Stimulated activated naive CD8-positive, alpha-beta T cell treated with anti-CD3 and anti-CD28 coated beads, Interleukin-15, amount 100 ng/mL, for 72 hours (primary cell): ENCODE measurements around the gene METTL24.
"Not testable (repeated sequence)": the region's sequence is repeated elsewhere in the genome, so short reads cannot be mapped to it uniquely, and the experiment has no call there.

Experiments
- ATAC-seq: fragments of 150-1000 bp; cut with Tn5 transposase; 2 replicates; pipeline ENCODE4 v1.10.0; 2021; ENCODE audit warnings: mild to moderate bottlenecking, moderate library complexity
- DNase-seq, 2 donors: peaks; one replicate each; pipeline ENCODE4 v3.0.0; 2021 to 2022
- H3K27ac Mint-ChIP-seq, 2 donors: one replicate each; pipeline ENCODE4 v1.8.0; 2022; ENCODE audit warnings: mild to moderate bottlenecking in 2 of 2, mixed read lengths in 2 of 2, moderate library complexity in 2 of 2
- H3K27me3 Mint-ChIP-seq: one replicate; pipeline ENCODE4 v1.8.0; 2022; ENCODE audit warnings: mixed read lengths
- H3K4me1 Mint-ChIP-seq: one replicate; pipeline ENCODE4 v1.8.0; 2022; ENCODE audit warnings: mild to moderate bottlenecking, mixed read lengths
- H3K4me3 Mint-ChIP-seq, 2 donors: one replicate each; pipeline ENCODE4 v1.8.0; 2022; ENCODE audit warnings: mild to moderate bottlenecking in 2 of 2, mixed read lengths in 2 of 2, moderate library complexity in 1 of 2
- H3K9me3 Mint-ChIP-seq, 2 donors: one replicate each; pipeline ENCODE4 v1.8.0; 2022; ENCODE audit warnings: mixed read lengths in 2 of 2

The METTL24 gene

GRCh38 chr6:110246378-110246777, 111.8 kb downstream of the METTL24 start:
- Mint-ChIP-seq H3K9me3 (peaks cover 0 to 3% of the 10 kb centered on the region in 2 donors), H3K27me3 (no peaks in the 10 kb centered on the region), H3K4me3 (no peak overlapping the region), H3K27ac (no peak overlapping the region), H3K4me1 (no peaks in the 10 kb centered on the region)
- ATAC-seq, result no peak
- DNase-seq, result no peak

DNA sequence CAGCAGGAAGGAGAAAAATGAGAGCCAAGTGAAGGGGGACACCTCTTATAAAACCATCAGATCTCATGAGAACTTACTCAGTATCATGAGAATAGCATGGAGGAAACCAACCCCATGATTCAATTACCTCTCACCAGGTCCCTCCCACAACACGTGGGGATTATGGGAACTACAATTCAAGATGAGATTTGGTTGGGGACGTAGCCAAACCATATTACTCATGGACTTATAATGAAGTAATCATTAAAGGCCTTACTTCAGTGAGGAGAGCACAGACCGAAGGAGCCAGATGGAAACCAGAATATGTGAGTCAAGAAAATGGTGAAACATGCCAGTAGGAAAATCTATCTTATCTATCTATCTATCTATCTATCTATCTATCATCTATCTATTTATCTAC, 113.5 kb downstream of the METTL24 start:
- not testable (repeated sequence) for ATAC-seq, H3K4me1 Mint-ChIP-seq, H3K9me3 Mint-ChIP-seq, DNase-seq, H3K4me3 Mint-ChIP-seq, H3K27me3 Mint-ChIP-seq
- H3K27ac Mint-ChIP-seq, result peak overlapping the region; percentile 29 to 57

DNA sequence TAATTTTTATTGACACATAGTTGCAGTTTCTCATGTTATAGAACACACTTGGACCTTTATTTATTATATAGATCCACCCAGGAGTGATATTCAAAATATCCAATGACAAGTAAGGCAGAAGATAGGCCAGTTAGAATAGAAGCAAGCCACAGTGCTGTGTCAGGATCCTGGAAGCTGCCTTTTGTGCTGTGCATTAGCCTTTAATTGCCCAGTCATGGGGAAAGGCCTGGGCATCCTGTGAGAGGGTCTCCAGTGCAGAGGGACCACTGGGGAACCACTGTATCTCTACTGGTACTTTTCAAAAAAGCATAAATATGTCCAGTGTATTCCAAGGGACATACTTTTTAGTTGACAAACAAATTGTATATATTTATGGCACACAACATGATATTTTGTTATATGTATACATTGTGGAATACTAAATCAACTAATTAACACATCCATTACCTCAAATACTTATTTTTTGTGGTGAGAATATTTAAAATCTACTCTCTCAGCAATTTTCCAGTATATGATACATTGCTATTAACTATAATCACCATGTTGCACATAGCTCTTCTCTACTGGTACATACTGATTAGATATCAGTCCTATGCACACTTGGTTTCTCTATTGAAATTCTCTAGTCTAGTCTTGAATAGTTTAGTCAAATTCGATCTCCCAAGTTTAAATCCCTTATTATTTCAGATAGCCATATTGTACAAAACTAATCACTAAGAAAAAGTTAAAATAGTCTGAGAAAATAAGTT, 118.4 kb downstream of the METTL24 start:
- no peaks in the 10 kb centered on the region for H3K27me3 Mint-ChIP-seq
- H3K9me3 Mint-ChIP-seq, result no peaks in the 10 kb centered on the region
- ATAC-seq (no peak), DNase-seq (no peak)
- H3K4me1 Mint-ChIP-seq, result no peaks in the 10 kb centered on the region
- peak overlapping the region in 1 of 2 donors; percentile 19 for H3K27ac Mint-ChIP-seq
- H3K4me3 Mint-ChIP-seq, result no peak overlapping the region

GRCh38 chr6:110236007-110236406, 122.1 kb downstream of the METTL24 start:
- not testable (repeated sequence) for H3K4me3 Mint-ChIP-seq, H3K27ac Mint-ChIP-seq, DNase-seq, H3K27me3 Mint-ChIP-seq, H3K9me3 Mint-ChIP-seq, H3K4me1 Mint-ChIP-seq, ATAC-seq

GRCh38 chr6:110233770-110234374, 124.3 kb downstream of the METTL24 start:
- no peak for DNase-seq

GRCh38 chr6:110232450-110232849, 125.7 kb downstream of the METTL24 start:
- Mint-ChIP-seq H3K27me3 (no peaks in the 10 kb centered on the region), H3K27ac (no peak overlapping the region), H3K9me3 (no peaks in the 10 kb centered on the region), H3K4me3 (no peak overlapping the region), H3K4me1 (peaks cover 8% of the 10 kb centered on the region)
- no peak for DNase-seq
- ATAC-seq, result no peak

More at GRCh38 chr6:110233770-110234374, 124.3 kb downstream of the METTL24 start:
- peak; percentile 92 for ATAC-seq
- peaks cover 8% of the 10 kb centered on the region for H3K4me1 Mint-ChIP-seq
- H3K27me3 Mint-ChIP-seq, result no peaks in the 10 kb centered on the region
- no peaks in the 10 kb centered on the region for H3K9me3 Mint-ChIP-seq
- no peak overlapping the region for H3K4me3 Mint-ChIP-seq
- no peak overlapping the region for H3K27ac Mint-ChIP-seq

- Mint-ChIP-seq H3K4me1 (no peaks in the 10 kb centered on the region), H3K9me3 (no peaks in the 10 kb centered on the region), H3K27me3 (no peaks in the 10 kb centered on the region), H3K27ac (no peak overlapping the region), H3K4me3 (no peak overlapping the region)
- DNase-seq, result no peak
- no peak for ATAC-seq
Observed at GRCh38 chr6:110226261-110226660, 131.9 kb downstream of the METTL24 start.

DNA sequence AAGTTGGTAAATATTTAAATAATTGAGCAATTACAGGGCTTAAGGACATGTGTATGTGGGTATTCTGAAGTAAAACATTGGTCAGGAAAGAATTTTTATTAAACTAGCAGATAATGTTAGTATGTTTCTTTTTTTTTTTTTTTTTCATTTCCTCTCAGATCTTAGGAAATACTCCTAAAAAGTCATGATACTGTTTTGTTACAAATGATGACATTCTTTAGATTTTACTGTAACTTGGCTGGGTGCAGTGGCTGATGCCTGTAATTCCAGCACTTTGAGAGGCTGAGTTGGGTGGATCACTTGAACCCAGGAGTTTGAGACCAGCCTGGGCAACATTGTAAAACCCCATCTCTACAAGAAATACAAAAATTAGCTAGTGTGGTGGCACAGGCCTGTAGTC, 136.4 kb downstream of the METTL24 start:
- Mint-ChIP-seq H3K27me3 (no peaks in the 10 kb centered on the region), H3K4me1 (no peaks in the 10 kb centered on the region), H3K9me3 (no peaks in the 10 kb centered on the region), H3K27ac (peak overlapping the region in 1 of 2 donors; percentile 71), H3K4me3 (no peak overlapping the region)
- DNase-seq, result no peak
- no peak for ATAC-seq

GRCh38 chr6:110217266-110217665, 140.9 kb downstream of the METTL24 start:
- ATAC-seq (no peak), DNase-seq (no peak)
- no peak overlapping the region for H3K4me3 Mint-ChIP-seq
- H3K27ac Mint-ChIP-seq, result peak overlapping the region in 1 of 2 donors; percentile 36
- H3K27me3 Mint-ChIP-seq, result no peaks in the 10 kb centered on the region
- H3K4me1 Mint-ChIP-seq, result no peaks in the 10 kb centered on the region
- H3K9me3 Mint-ChIP-seq, result no peaks in the 10 kb centered on the region

DNA sequence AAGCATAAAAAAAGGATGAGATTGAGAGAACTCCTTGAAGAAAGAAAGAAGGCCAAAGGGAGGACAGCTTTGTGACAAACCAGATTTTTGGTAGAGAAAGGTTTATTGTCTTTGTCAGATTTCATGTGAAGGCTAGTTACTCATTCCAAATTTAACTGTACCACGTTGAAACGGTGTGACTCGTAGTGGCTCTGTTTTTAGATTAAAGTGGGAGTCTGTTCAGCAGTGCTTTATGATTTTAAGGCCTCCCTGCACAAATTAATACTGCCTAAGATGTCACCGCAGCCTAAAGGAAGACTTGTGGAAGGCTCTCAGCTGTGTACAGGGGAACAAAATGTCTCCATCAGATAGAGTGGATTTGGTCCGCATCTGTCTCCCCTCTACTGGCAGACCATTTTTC, 142.0 kb downstream of the METTL24 start:
- H3K4me1 Mint-ChIP-seq, result no peaks in the 10 kb centered on the region
- H3K4me3 Mint-ChIP-seq, result no peak overlapping the region
- no peak overlapping the region for H3K27ac Mint-ChIP-seq
- no peaks in the 10 kb centered on the region for H3K9me3 Mint-ChIP-seq
- no peaks in the 10 kb centered on the region for H3K27me3 Mint-ChIP-seq
- DNase-seq (no peak), ATAC-seq (no peak)

- H3K27me3 Mint-ChIP-seq, result no peaks in the 10 kb centered on the region
- peak overlapping the region in 1 of 2 donors; percentile 75 for H3K27ac Mint-ChIP-seq
- no peaks in the 10 kb centered on the region for H3K4me1 Mint-ChIP-seq
- no peaks in the 10 kb centered on the region for H3K9me3 Mint-ChIP-seq
- no peak for ATAC-seq
- DNase-seq, result no peak
- no peak overlapping the region for H3K4me3 Mint-ChIP-seq
Observed at GRCh38 chr6:110214338-110214737, 143.8 kb downstream of the METTL24 start.

DNA sequence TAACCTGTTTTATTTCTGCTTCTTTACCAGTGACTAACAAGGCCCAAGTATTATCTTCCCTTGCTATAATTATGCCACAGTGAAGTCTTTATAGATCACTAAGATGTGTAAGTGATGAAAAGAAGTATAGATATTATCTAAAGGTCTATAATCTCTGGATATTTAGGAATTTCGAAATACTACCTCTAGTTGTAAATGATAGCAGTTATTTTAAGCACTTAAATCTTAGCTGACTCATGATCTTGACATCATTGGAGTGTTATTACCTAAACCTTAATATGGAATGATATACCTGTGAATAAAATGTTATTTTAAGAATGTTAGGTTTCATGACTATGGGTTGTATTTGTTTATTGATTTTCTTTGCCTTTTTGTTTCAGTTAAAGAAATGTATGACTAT, 146.4 kb downstream of the METTL24 start:
- no peaks in the 10 kb centered on the region for H3K27me3 Mint-ChIP-seq
- no peak overlapping the region for H3K27ac Mint-ChIP-seq
- H3K9me3 Mint-ChIP-seq, result no peaks in the 10 kb centered on the region
- H3K4me3 Mint-ChIP-seq, result no peak overlapping the region
- DNase-seq, result no peak
- H3K4me1 Mint-ChIP-seq, result no peaks in the 10 kb centered on the region
- no peak for ATAC-seq

DNA sequence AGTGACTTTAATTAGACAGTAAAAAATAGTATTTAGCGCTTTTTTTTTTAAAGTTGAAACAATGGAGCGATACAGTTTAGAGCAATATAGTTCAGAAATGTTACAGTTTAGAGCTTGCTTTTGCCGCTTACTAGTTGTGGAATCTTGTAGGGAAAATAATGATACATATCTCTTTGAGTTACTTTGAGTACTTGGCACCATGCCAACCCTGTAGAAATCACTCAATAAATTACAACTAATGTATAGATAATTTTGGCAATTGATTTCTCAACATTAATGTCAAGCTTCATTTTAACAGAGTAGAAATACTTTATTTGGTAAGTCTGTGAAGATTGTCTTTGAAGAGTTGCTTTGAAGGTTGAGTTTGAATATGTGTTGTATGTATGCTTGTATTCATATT, 150.5 kb downstream of the METTL24 start:
- DNase-seq (no peak), ATAC-seq (no peak)
- no peaks in the 10 kb centered on the region for H3K4me1 Mint-ChIP-seq
- no peak overlapping the region for H3K4me3 Mint-ChIP-seq
- no peaks in the 10 kb centered on the region for H3K27me3 Mint-ChIP-seq
- H3K9me3 Mint-ChIP-seq, result no peaks in the 10 kb centered on the region
- H3K27ac Mint-ChIP-seq, result no peak overlapping the region

DNA sequence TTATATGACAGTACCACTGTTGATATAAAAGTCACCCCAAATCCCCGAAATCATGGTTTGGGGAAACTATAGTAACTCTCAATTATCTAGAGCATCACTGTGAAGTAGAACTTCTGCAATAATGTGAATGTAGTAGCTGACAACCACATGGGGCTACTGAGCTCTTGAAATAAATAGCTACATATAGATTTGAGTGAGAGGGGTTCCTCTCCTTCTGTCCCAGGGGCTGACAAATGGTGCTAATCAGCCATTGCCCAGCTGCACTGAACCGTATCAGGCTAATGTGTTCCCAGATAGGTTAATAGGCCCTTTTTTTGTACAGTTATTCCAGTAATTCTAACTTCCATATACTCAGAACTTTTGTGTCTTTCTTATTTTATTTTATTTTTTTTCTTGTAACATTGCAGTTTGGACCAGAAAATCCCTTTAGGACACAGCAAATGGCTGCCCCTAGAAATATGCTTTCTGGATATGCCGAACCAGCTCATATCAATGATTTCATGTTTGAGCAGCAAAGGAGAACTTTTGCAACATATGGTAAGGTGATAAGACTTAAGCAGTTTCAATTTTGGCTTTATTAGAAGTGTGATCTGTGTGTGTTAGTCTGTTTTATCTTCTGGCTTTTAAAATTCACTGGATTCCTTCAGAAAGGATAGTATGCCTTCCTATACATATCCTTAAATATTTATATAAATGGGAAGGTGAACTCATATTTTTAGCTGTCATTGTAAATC, 156.8 kb downstream of the METTL24 start:
- Mint-ChIP-seq H3K9me3 (no peaks in the 10 kb centered on the region), H3K27me3 (no peaks in the 10 kb centered on the region), H3K4me3 (no peak overlapping the region), H3K4me1 (peaks cover 5% of the 10 kb centered on the region), H3K27ac (no peak overlapping the region)
- no peak for ATAC-seq
- no peak for DNase-seq

- Mint-ChIP-seq H3K4me1 (peaks cover 5% of the 10 kb centered on the region), H3K27ac (no peak overlapping the region), H3K9me3 (no peaks in the 10 kb centered on the region), H3K4me3 (no peak overlapping the region), H3K27me3 (no peaks in the 10 kb centered on the region)
- DNase-seq (no peak), ATAC-seq (no peak)
Observed at GRCh38 chr6:110198561-110198960, 159.6 kb downstream of the METTL24 start.

GRCh38 chr6:110196874-110197273, 161.3 kb downstream of the METTL24 start:
- ATAC-seq, result no peak
- Mint-ChIP-seq H3K27me3 (no peaks in the 10 kb centered on the region), H3K27ac (no peak overlapping the region), H3K4me1 (peaks cover 5% of the 10 kb centered on the region), H3K9me3 (no peaks in the 10 kb centered on the region), H3K4me3 (no peak overlapping the region)
- no peak for DNase-seq
